H9 (cell line): Measurements from ENCODE around the gene TBC1D9. TPM values are rescaled to one million over a fixed set of nuclear protein-coding genes. Genes with fewer than 3 reads are reported as not detected.

Experiments
- DNase-seq: peaks from one replicate; pipeline ENCODE4 v3.0.0-alpha.2; 2017
- H2AFZ ChIP-seq: one replicate; pipeline ENCODE4 v1.6.1; 2013; ENCODE audit warnings: mild to moderate bottlenecking, low read length, control low read depth, moderate library complexity
- H2AK5ac ChIP-seq: 2 replicates; pipeline ENCODE4 v1.6.1; 2013; ENCODE audit warnings: low read length, control low read depth, mixed read lengths; ENCODE audit not compliant: insufficient read length
- H2BK120ac ChIP-seq: one replicate; pipeline ENCODE4 v1.6.1; 2013; ENCODE audit warnings: low read depth, mild to moderate bottlenecking, low read length, control low read depth, inconsistent platforms; ENCODE audit not compliant: poor library complexity, severe bottlenecking
- H2BK12ac ChIP-seq: 2 replicates; pipeline ENCODE4 v1.6.1; 2013; ENCODE audit warnings: low read length, control low read depth, mixed read lengths, low read depth; ENCODE audit not compliant: insufficient read length
- H2BK15ac ChIP-seq: 2 replicates; pipeline ENCODE4 v1.6.1; 2013; ENCODE audit warnings: low read depth, low read length, control low read depth
- H2BK20ac ChIP-seq: one replicate; pipeline ENCODE4 v1.6.1; 2013; ENCODE audit warnings: low read depth, mild to moderate bottlenecking, low read length, control low read depth, inconsistent platforms; ENCODE audit not compliant: poor library complexity, severe bottlenecking
- H2BK5ac ChIP-seq: 2 replicates; pipeline ENCODE4 v1.6.1; 2013; ENCODE audit warnings: low read length, control low read depth, mixed read lengths; ENCODE audit not compliant: insufficient read length
- H3K14ac ChIP-seq: 2 replicates; pipeline ENCODE4 v1.6.1; 2013; ENCODE audit warnings: low read length, control low read depth; ENCODE audit not compliant: insufficient read depth
- H3K18ac ChIP-seq: 2 replicates; pipeline ENCODE4 v1.6.1; 2013; ENCODE audit warnings: low read depth, mild to moderate bottlenecking, mixed read lengths, low read length, control low read depth; ENCODE audit not compliant: insufficient read length
- H3K23ac ChIP-seq: 2 replicates; pipeline ENCODE4 v1.6.1; 2013; ENCODE audit warnings: low read length, control low read depth, mixed read lengths, low read depth; ENCODE audit not compliant: insufficient read length
- H3K23me2 ChIP-seq: 2 replicates; pipeline ENCODE4 v1.6.1; 2013; ENCODE audit warnings: low read depth, mild to moderate bottlenecking, mixed read lengths, low read length, control low read depth; ENCODE audit not compliant: insufficient read length, poor library complexity, severe bottlenecking
- H3K27ac ChIP-seq: 2 replicates; pipeline ENCODE4 v1.5.1; 2013; ENCODE audit warnings: low read length, control low read depth, mixed read lengths, low read depth; ENCODE audit not compliant: insufficient read length
- H3K27me3 ChIP-seq: 2 replicates; pipeline ENCODE4 v1.6.1; 2013; ENCODE audit warnings: low read length, control low read depth, inconsistent platforms; ENCODE audit not compliant: insufficient read depth
- H3K4ac ChIP-seq: 2 replicates; pipeline ENCODE4 v1.6.1; 2013; ENCODE audit warnings: low read depth, mild to moderate bottlenecking, control low read depth, inconsistent platforms, low read length, moderate library complexity
- H3K4me1 ChIP-seq: 2 replicates; pipeline ENCODE4 v1.6.1; 2013; ENCODE audit warnings: low read length, control low read depth, inconsistent platforms; ENCODE audit not compliant: insufficient read depth
- H3K4me2 ChIP-seq: 2 replicates; pipeline ENCODE4 v1.6.1; 2013; ENCODE audit warnings: low read length, control low read depth, mixed read lengths; ENCODE audit not compliant: insufficient read length, insufficient read depth
- H3K56ac ChIP-seq: 2 replicates; pipeline ENCODE4 v1.6.1; 2013; ENCODE audit warnings: low read depth, mild to moderate bottlenecking, mixed read lengths, low read length, control low read depth; ENCODE audit not compliant: insufficient read length
- H3K79me1 ChIP-seq: 2 replicates; pipeline ENCODE4 v1.6.1; 2013; ENCODE audit warnings: low read depth, mild to moderate bottlenecking, moderate library complexity, low read length, control low read depth, inconsistent platforms; ENCODE audit not compliant: insufficient read depth, poor library complexity, severe bottlenecking
- H3K79me2 ChIP-seq: 2 replicates; pipeline ENCODE4 v1.6.1; 2013; ENCODE audit warnings: low read length, control low read depth, inconsistent platforms; ENCODE audit not compliant: insufficient read depth
- H3K9ac ChIP-seq: 2 replicates; pipeline ENCODE4 v1.6.1; 2013; ENCODE audit warnings: low read length, control low read depth, mixed read lengths; ENCODE audit not compliant: insufficient read length; ENCODE audit errors: extremely low read depth
- H3K9me3 ChIP-seq: one replicate; pipeline ENCODE4 v1.6.1; 2013; ENCODE audit warnings: low read depth, low read length, inconsistent platforms; ENCODE audit not compliant: control insufficient read depth
- H3T11ph ChIP-seq: one replicate; pipeline ENCODE4 v1.6.1; 2013; ENCODE audit warnings: mild to moderate bottlenecking, low read length, control low read depth, inconsistent platforms
- H4K20me1 ChIP-seq: one replicate; pipeline ENCODE4 v1.6.1; 2013; ENCODE audit not compliant: control insufficient read depth, insufficient read length, insufficient read depth
- H4K5ac ChIP-seq: 2 replicates; pipeline ENCODE4 v1.6.1; 2013; ENCODE audit warnings: low read depth, mild to moderate bottlenecking, mixed read lengths, low read length, control low read depth; ENCODE audit not compliant: insufficient read length
- H4K8ac ChIP-seq: replicated peaks from 2 replicates; pipeline ENCODE4 v1.6.1; 2013; ENCODE audit warnings: low read length, control low read depth, mixed read lengths, low read depth; ENCODE audit not compliant: insufficient read length
- H4K91ac ChIP-seq: 2 replicates; pipeline ENCODE4 v1.6.1; 2013; ENCODE audit warnings: low read depth, mild to moderate bottlenecking, moderate library complexity, mixed read lengths, low read length, control low read depth; ENCODE audit not compliant: insufficient read length
- H3K27ac Mint-ChIP-seq, 3 experiments: 2 replicates in 2 of 3; 3 replicates in 1 of 3; pipeline ENCODE4 v1.8.0; 2020 to 2021; ENCODE audit warnings: mixed read lengths in 3 of 3, mild to moderate bottlenecking in 1 of 3, moderate library complexity in 1 of 3
- H3K27me3 Mint-ChIP-seq: 2 replicates; pipeline ENCODE4 v1.8.0; 2021; ENCODE audit warnings: low read depth, mild to moderate bottlenecking, moderate library complexity, mixed read lengths
- H3K36me3 Mint-ChIP-seq, 3 experiments: 2 replicates in 2 of 3; 3 replicates in 1 of 3; pipeline ENCODE4 v1.8.0; 2020 to 2021; ENCODE audit warnings: low read depth in 3 of 3, mixed read lengths in 3 of 3; ENCODE audit not compliant: insufficient read depth in 1 of 3
- H3K4me1 Mint-ChIP-seq, 2 experiments: 2 replicates each; pipeline ENCODE4 v1.8.0; 2020; ENCODE audit warnings: mixed read lengths in 2 of 2
- H3K4me3 Mint-ChIP-seq, 2 experiments: 2 replicates in 1 of 2; 3 replicates in 1 of 2; pipeline ENCODE4 v1.8.0; 2020 to 2021; ENCODE audit warnings: mild to moderate bottlenecking in 2 of 2, mixed read lengths in 2 of 2, moderate library complexity in 1 of 2
- H3K9me3 Mint-ChIP-seq, 2 experiments: 2 replicates in 1 of 2; 3 replicates in 1 of 2; pipeline ENCODE4 v1.8.0; 2020; ENCODE audit warnings: mild to moderate bottlenecking in 2 of 2, mixed read lengths in 2 of 2, moderate library complexity in 1 of 2
- CTCF ChIP-seq: fragments of 200-600 bp; sonication (generic); conservative IDR thresholded peaks from 3 replicates; pipeline ENCODE4 v1.8.0; 2021; ENCODE audit warnings: antibody characterized with exemption, mild to moderate bottlenecking
- whole genome bisulfite sequencing: extraction: QIAGEN DNeasy Blood & Tissue Kit; methylation state at CpG from one replicate; pipeline ENCODE4 v1.1.7; 2013; ENCODE audit warnings: missing lambda C conversion rate, low lambda C conversion rate, mixed read lengths; ENCODE audit not compliant: insufficient read length; ENCODE audit errors: extremely low coverage; 5-methylcytosine and 5-hydroxymethylcytosine counted together
- total RNA-seq: library from RNA; stranded (reverse); gene quantifications from 2 replicates; pipeline ENCODE4 v1.2.1, GENCODE V29; 2021

TBC1D9 gene
- total RNA-seq, 1 experiment from 2014 or later, result 0.63 TPM

- Histone ChIP-seq H3K23ac (no peak overlapping the region), H2BK12ac (no peak overlapping the region), H3K9ac (no peak overlapping the region), H2BK120ac (no peak overlapping the region), H3K27ac (no peak overlapping the region), H4K91ac (no peak overlapping the region), H3K4ac (no peak overlapping the region), H2AFZ (no peak overlapping the region), H3T11ph (no peak overlapping the region), H4K20me1 (no peaks in the 10 kb centered on the region), H3K79me1 (no peaks in the 10 kb centered on the region), H4K5ac (no peak overlapping the region), H3K4me1 (no peaks in the 10 kb centered on the region; the same call in 1 of the 2 replicates), H3K4me2 (no peak overlapping the region), H2BK15ac (no peak overlapping the region), H3K56ac (no peak overlapping the region), H3K79me2 (no peaks in the 10 kb centered on the region), H3K9me3 (no peaks in the 10 kb centered on the region), H3K14ac (no peak overlapping the region), H3K18ac (no peak overlapping the region), H3K23me2 (no peaks in the 10 kb centered on the region), H2AK5ac (no peak overlapping the region), H4K8ac (no peak overlapping the region), H2BK20ac (no peak overlapping the region), H3K27me3 (no peaks in the 10 kb centered on the region), H2BK5ac (no peak overlapping the region)
- TF ChIP-seq CTCF, result no peak
- H3K27me3 Mint-ChIP-seq, result peaks cover 5% of the 10 kb centered on the region
- no peak overlapping the region for H3K27ac Mint-ChIP-seq
- no peaks in the 10 kb centered on the region for H3K9me3 Mint-ChIP-seq
- peaks cover 0 to 8% of the 10 kb centered on the region in 2 experiments; a peak in 3 of 4 replicates for H3K4me1 Mint-ChIP-seq
- no peak for DNase-seq
- WGBS, result no CpG with 5 or more reads among the region's 3 CpGs
- H3K4me3 Mint-ChIP-seq, result no peak overlapping the region
- H3K36me3 Mint-ChIP-seq, result no peaks in the 10 kb centered on the region; a peak in 1 of 7 replicates
Observed at GRCh38 chr4:140621161-140621560, 135.0 kb downstream of the TBC1D9 start.
